Prostate gland (tissue), 2 donors: ENCODE measurements around the gene SULF2.

Experiments used
- POLR2A ChIP-seq: fragments of 450-650 bp; IDR thresholded peaks from one replicate; pipeline ENCODE4 v1.6.1; 2016; ENCODE audit warnings: antibody characterized with exemption, mild to moderate bottlenecking
- POLR2AphosphoS5 ChIP-seq: sonication (generic); formaldehyde crosslinking; IDR thresholded peaks from one replicate; pipeline ENCODE4 v1.6.1; 2017; ENCODE audit warnings: antibody characterized with exemption
- TF ChIP-seq, protein P1 (sequence below), 4 experiments: fragments of 200-600 bp in 2 of 4; fragments of 450-650 bp in 2 of 4; sonication (generic) in 2 of 4; IDR thresholded peaks; 1 replicate in 3 of 4; 2 replicates in 1 of 4; pipeline ENCODE4 v1.5.1; 2016 to 2019; ENCODE audit warnings: antibody characterized with exemption in 4 of 4, mild to moderate bottlenecking in 2 of 4, moderate library complexity in 2 of 4

DNA sequence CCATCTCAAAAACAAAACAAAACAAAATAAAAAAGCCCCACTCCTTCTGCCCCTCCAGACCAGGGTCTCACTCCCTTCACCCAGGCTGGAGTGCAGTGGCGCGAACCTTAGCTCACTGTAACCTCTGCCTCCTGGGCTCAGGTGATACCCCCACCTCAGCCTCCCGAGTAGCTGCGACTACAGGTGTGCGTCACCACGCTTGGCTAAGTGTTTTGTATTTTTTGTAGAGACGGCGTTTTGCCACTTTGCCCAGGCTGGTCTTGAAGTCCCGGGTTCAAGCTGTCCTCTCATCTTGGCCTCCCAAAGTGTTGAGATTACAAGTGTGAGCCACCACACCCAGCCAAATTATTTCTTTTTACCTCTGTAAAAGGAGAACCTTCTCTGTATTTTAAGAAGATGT is 173.5 kb downstream of the SULF2 start:
- TF ChIP-seq, protein P1, sequence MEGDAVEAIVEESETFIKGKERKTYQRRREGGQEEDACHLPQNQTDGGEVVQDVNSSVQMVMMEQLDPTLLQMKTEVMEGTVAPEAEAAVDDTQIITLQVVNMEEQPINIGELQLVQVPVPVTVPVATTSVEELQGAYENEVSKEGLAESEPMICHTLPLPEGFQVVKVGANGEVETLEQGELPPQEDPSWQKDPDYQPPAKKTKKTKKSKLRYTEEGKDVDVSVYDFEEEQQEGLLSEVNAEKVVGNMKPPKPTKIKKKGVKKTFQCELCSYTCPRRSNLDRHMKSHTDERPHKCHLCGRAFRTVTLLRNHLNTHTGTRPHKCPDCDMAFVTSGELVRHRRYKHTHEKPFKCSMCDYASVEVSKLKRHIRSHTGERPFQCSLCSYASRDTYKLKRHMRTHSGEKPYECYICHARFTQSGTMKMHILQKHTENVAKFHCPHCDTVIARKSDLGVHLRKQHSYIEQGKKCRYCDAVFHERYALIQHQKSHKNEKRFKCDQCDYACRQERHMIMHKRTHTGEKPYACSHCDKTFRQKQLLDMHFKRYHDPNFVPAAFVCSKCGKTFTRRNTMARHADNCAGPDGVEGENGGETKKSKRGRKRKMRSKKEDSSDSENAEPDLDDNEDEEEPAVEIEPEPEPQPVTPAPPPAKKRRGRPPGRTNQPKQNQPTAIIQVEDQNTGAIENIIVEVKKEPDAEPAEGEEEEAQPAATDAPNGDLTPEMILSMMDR (IDR thresholded peaks at IDR 0.05): no peak
- TF ChIP-seq POLR2AphosphoS5: no peak
- TF ChIP-seq POLR2A: no peak
